WTC11 (cell line): ENCODE results near the gene DENND11. TPM values are rescaled to one million over a fixed set of nuclear protein-coding genes. Genes with fewer than 3 reads are reported as not detected.

Experiments
- ATAC-seq: fragments of 200-7000 bp; cut with Tn5 transposase; 2 replicates; pipeline ENCODE4 v1.10.0; 2021; ENCODE audit warnings: mild to moderate bottlenecking, moderate library complexity
- CTCF ChIA-PET: fragments of 300-600 bp; sonication (Branson Sonifier 250); formaldehyde crosslinking; loops from one replicate; lab custom pipeline; 2021; ENCODE audit warnings: antibody characterized with exemption; lab: Charles Lee
- POLR2A ChIA-PET: fragments of 350-600 bp; sonication (Branson Sonifier 250); formaldehyde crosslinking; loops from one replicate; lab custom pipeline; 2021; ENCODE audit warnings: antibody characterized with exemption; lab: Charles Lee
- DNase-seq: peaks from one replicate; pipeline ENCODE4 v3.0.0; 2021; ENCODE audit warnings: low spot score
- H3K27ac Mint-ChIP-seq: 2 replicates; pipeline ENCODE4 v1.8.0; 2021; ENCODE audit warnings: mixed read lengths
- H3K27me3 Mint-ChIP-seq: 2 replicates; pipeline ENCODE4 v1.8.0; 2021; ENCODE audit warnings: low read depth, mild to moderate bottlenecking, moderate library complexity, mixed read lengths
- H3K36me3 Mint-ChIP-seq: 2 replicates; pipeline ENCODE4 v1.8.0; 2021; ENCODE audit warnings: mixed read lengths
- H3K4me1 Mint-ChIP-seq: 2 replicates; pipeline ENCODE4 v1.8.0; 2022; ENCODE audit warnings: mixed read lengths
- H3K4me3 Mint-ChIP-seq: 2 replicates; pipeline ENCODE4 v1.8.0; 2021; ENCODE audit warnings: mild to moderate bottlenecking, moderate library complexity, mixed read lengths
- H3K9me3 Mint-ChIP-seq: 2 replicates; pipeline ENCODE4 v1.8.0; 2021; ENCODE audit warnings: mixed read lengths
- ARID4B ChIP-seq: sonication (generic); formaldehyde crosslinking; IDR thresholded peaks from 2 replicates; pipeline ENCODE4 v1.8.0; 2023; ENCODE audit warnings: missing genetic modification reagents, mild to moderate bottlenecking, borderline replicate concordance
- CBFB ChIP-seq: sonication (generic); formaldehyde crosslinking; IDR thresholded peaks from 2 replicates; pipeline ENCODE4 v1.8.1; 2022; ENCODE audit warnings: mild to moderate bottlenecking, low read depth, missing genetic modification reagents
- CREM ChIP-seq: sonication (generic); formaldehyde crosslinking; IDR thresholded peaks from 2 replicates; pipeline ENCODE4 v1.8.1; 2022; ENCODE audit warnings: mild to moderate bottlenecking, missing genetic modification reagents, moderate library complexity
- EMX1 ChIP-seq: fragments of 250-450 bp; sonication (Bioruptor Pico); IDR thresholded peaks from 2 replicates; pipeline ENCODE4 v1.8.0; 2021; ENCODE audit warnings: mild to moderate bottlenecking
- FOXK1 ChIP-seq: sonication (generic); formaldehyde crosslinking; IDR thresholded peaks from 2 replicates; pipeline ENCODE4 v1.8.0; 2022; ENCODE audit warnings: mild to moderate bottlenecking, moderate library complexity, missing genetic modification reagents
- GTF2I ChIP-seq: fragments of 250-450 bp; sonication (Bioruptor Pico); conservative IDR thresholded peaks from 2 replicates; pipeline ENCODE4 v1.4.0; 2021; ENCODE audit warnings: mild to moderate bottlenecking
- NFATC4 ChIP-seq: fragments of 250-450 bp; sonication (Bioruptor Pico); IDR thresholded peaks from 2 replicates; pipeline ENCODE4 v1.9.0; 2021; ENCODE audit warnings: mild to moderate bottlenecking
- NR1H2 ChIP-seq: sonication (generic); formaldehyde crosslinking; IDR thresholded peaks from 2 replicates; pipeline ENCODE4 v1.9.0; 2021; ENCODE audit warnings: mild to moderate bottlenecking, moderate library complexity, missing genetic modification reagents
- PREB ChIP-seq: sonication (generic); formaldehyde crosslinking; IDR thresholded peaks from 2 replicates; pipeline ENCODE4 v1.8.1; 2022; ENCODE audit warnings: mild to moderate bottlenecking, missing genetic modification reagents, moderate library complexity, borderline replicate concordance
- RELA ChIP-seq: sonication (generic); formaldehyde crosslinking; IDR thresholded peaks from 2 replicates; pipeline ENCODE4 v1.8.1; 2022; ENCODE audit warnings: missing genetic modification reagents, mild to moderate bottlenecking, borderline replicate concordance
- SMAD3 ChIP-seq: sonication (generic); formaldehyde crosslinking; IDR thresholded peaks from 2 replicates; pipeline ENCODE4 v1.8.0; 2022; ENCODE audit warnings: missing genetic modification reagents, mild to moderate bottlenecking, borderline replicate concordance
- TCF7 ChIP-seq: sonication (generic); formaldehyde crosslinking; IDR thresholded peaks from 2 replicates; pipeline ENCODE4 v1.8.0; 2022; ENCODE audit warnings: mild to moderate bottlenecking, low read depth, missing genetic modification reagents, moderate library complexity
- ZNF263 ChIP-seq: sonication (generic); formaldehyde crosslinking; IDR thresholded peaks from 2 replicates; pipeline ENCODE4 v1.8.1; 2022; ENCODE audit warnings: low read depth, mild to moderate bottlenecking, moderate library complexity, missing genetic modification reagents
- ZNF425 ChIP-seq: fragments of 250-450 bp; sonication (Bioruptor Pico); conservative IDR thresholded peaks from 2 replicates; pipeline ENCODE4 v1.9.0; 2021; ENCODE audit warnings: mild to moderate bottlenecking
- total RNA-seq: library from RNA; stranded (reverse); gene quantifications from 3 replicates; pipeline ENCODE4 v1.2.3, GENCODE V29; 2021
- TF ChIP-seq, protein P1 (sequence below): sonication (generic); formaldehyde crosslinking; IDR thresholded peaks from 2 replicates; pipeline ENCODE4 v1.8.0; 2022; ENCODE audit warnings: mild to moderate bottlenecking, missing genetic modification reagents
- TF ChIP-seq, protein P2 (sequence below): fragments of 250-450 bp; sonication (Bioruptor Pico); IDR thresholded peaks from 2 replicates; pipeline ENCODE4 v1.8.0; 2021; ENCODE audit warnings: mild to moderate bottlenecking
- TF ChIP-seq, protein P3 (sequence below): sonication (generic); formaldehyde crosslinking; conservative IDR thresholded peaks from 2 replicates; pipeline ENCODE4 v1.8.1; 2023; ENCODE audit warnings: mild to moderate bottlenecking, low read depth, missing genetic modification reagents, moderate library complexity

The DENND11 gene
- total RNA-seq, 1 experiment from 2014 or later, result 22.1 TPM

DNA sequence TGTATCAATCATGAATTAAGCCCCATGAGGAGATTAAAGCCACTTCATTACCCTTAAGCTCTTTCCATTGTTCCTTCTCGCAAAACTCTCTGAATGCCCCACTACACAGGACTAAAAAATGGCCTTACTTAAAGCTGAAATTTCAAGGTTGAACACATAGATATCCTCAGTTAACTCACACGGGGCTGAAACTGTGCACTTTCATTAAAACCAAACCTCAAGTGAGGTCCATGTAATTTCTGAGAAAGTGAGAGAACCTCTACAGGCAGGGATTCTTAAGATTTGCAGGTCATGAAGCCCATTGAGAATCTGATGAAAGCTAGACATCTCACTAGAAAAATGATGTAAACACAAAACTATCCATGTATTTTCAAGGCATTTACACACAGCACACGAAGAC, 15.9 kb downstream of the DENND11 start:
- no peaks in the 10 kb centered on the region for H3K27me3 Mint-ChIP-seq
- H3K36me3 Mint-ChIP-seq, result peaks cover 8% of the 10 kb centered on the region; the same call in 1 of the 2 replicates

More for the DNA sequence above, 15.9 kb downstream of the DENND11 start:
- POLR2A ChIA-PET, result no interaction called here
- ATAC-seq (no peak), DNase-seq (no peak)
- Mint-ChIP-seq H3K4me3 (no peak overlapping the region), H3K9me3 (no peaks in the 10 kb centered on the region), H3K4me1 (peaks cover 12% of the 10 kb centered on the region), H3K27ac (no peak overlapping the region; the same call in 1 of the 2 replicates)
- TF ChIP-seq ZNF425 (no peak), CBFB (CRISPR knock-in tag) (no peak), GTF2I (CRISPR knock-in tag) (no peak), PREB (no peak), TCF7 (CRISPR knock-in tag) (no peak), ZNF263 (CRISPR knock-in tag) (no peak), EMX1 (CRISPR knock-in tag) (no peak), ARID4B (CRISPR knock-in tag) (no peak), FOXK1 (CRISPR knock-in tag) (no peak), NR1H2 (CRISPR knock-in tag) (no peak), RELA (CRISPR knock-in tag) (no peak), CREM (CRISPR knock-in tag) (no peak), SMAD3 (no peak), NFATC4 (no peak)
- TF ChIP-seq, protein P1, sequence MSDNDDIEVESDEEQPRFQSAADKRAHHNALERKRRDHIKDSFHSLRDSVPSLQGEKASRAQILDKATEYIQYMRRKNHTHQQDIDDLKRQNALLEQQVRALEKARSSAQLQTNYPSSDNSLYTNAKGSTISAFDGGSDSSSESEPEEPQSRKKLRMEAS, result no peak
- TF ChIP-seq, protein P2, sequence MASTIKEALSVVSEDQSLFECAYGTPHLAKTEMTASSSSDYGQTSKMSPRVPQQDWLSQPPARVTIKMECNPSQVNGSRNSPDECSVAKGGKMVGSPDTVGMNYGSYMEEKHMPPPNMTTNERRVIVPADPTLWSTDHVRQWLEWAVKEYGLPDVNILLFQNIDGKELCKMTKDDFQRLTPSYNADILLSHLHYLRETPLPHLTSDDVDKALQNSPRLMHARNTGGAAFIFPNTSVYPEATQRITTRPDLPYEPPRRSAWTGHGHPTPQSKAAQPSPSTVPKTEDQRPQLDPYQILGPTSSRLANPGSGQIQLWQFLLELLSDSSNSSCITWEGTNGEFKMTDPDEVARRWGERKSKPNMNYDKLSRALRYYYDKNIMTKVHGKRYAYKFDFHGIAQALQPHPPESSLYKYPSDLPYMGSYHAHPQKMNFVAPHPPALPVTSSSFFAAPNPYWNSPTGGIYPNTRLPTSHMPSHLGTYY, result no peak
- TF ChIP-seq, protein P3, sequence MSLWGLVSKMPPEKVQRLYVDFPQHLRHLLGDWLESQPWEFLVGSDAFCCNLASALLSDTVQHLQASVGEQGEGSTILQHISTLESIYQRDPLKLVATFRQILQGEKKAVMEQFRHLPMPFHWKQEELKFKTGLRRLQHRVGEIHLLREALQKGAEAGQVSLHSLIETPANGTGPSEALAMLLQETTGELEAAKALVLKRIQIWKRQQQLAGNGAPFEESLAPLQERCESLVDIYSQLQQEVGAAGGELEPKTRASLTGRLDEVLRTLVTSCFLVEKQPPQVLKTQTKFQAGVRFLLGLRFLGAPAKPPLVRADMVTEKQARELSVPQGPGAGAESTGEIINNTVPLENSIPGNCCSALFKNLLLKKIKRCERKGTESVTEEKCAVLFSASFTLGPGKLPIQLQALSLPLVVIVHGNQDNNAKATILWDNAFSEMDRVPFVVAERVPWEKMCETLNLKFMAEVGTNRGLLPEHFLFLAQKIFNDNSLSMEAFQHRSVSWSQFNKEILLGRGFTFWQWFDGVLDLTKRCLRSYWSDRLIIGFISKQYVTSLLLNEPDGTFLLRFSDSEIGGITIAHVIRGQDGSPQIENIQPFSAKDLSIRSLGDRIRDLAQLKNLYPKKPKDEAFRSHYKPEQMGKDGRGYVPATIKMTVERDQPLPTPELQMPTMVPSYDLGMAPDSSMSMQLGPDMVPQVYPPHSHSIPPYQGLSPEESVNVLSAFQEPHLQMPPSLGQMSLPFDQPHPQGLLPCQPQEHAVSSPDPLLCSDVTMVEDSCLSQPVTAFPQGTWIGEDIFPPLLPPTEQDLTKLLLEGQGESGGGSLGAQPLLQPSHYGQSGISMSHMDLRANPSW (CRISPR knock-in tag), result no peak
- CTCF ChIA-PET, result interaction anchor here (1.2 to 2.3 kb wide), 2 partner anchors 12 to 32 kb away, joined by 4 to 9 read pairs; no protein-coding TSS in a partner anchor
